Mesothelial cell of epicardium (in vitro differentiated cells): ENCODE measurements around the gene CSPG4. TPM values are rescaled to one million over a fixed set of nuclear protein-coding genes. Genes with fewer than 3 reads are reported as not detected.

Experiments
- DNase-seq, 2 experiments: peaks; one replicate each; pipeline ENCODE4 v3.0.0; 2021; ENCODE audit warnings: low spot score in 2 of 2; ENCODE audit not compliant: unreplicated experiment in 2 of 2
- H3K27ac Mint-ChIP-seq: 2 replicates; pipeline ENCODE4 v1.8.0; 2021; ENCODE audit warnings: mixed read lengths
- H3K27me3 Mint-ChIP-seq: 2 replicates; pipeline ENCODE4 v1.8.0; 2021; ENCODE audit warnings: low read depth, mixed read lengths
- H3K36me3 Mint-ChIP-seq: 2 replicates; pipeline ENCODE4 v1.8.0; 2021; ENCODE audit warnings: mixed read lengths
- H3K4me1 Mint-ChIP-seq: 2 replicates; pipeline ENCODE4 v1.8.0; 2021; ENCODE audit warnings: mixed read lengths
- H3K4me3 Mint-ChIP-seq: 2 replicates; pipeline ENCODE4 v1.8.0; 2021; ENCODE audit warnings: mild to moderate bottlenecking, moderate library complexity, mixed read lengths
- H3K9me3 Mint-ChIP-seq: 2 replicates; pipeline ENCODE4 v1.8.0; 2021; ENCODE audit warnings: mixed read lengths
- CTCF ChIP-seq: fragments of 200-600 bp; sonication (generic); IDR thresholded peaks from one replicate; pipeline ENCODE4 v1.5.0; 2021; ENCODE audit warnings: antibody characterized with exemption; ENCODE audit not compliant: unreplicated experiment
- total RNA-seq: library from RNA; stranded (reverse); gene quantifications from 3 replicates; pipeline ENCODE4 v1.2.1, GENCODE V29; 2021

The CSPG4 gene
- total RNA-seq, 1 donor from 2014 or later = 11.4 TPM

- peaks cover 22% of the 10 kb centered on the region for H3K4me1 Mint-ChIP-seq
- H3K27me3 Mint-ChIP-seq = no peaks in the 10 kb centered on the region
- no peak for DNase-seq
- TF ChIP-seq CTCF = no peak
- no peak overlapping the region for H3K27ac Mint-ChIP-seq
- H3K36me3 Mint-ChIP-seq = no peaks in the 10 kb centered on the region
- H3K4me3 Mint-ChIP-seq = no peak overlapping the region
- H3K9me3 Mint-ChIP-seq = no peaks in the 10 kb centered on the region
Observed at GRCh38 chr15:75675579-75676404, 36.9 kb downstream of the CSPG4 start.

GRCh38 chr15:75674366-75674765 lies 38.3 kb downstream of the CSPG4 start:
- H3K36me3 Mint-ChIP-seq = no peaks in the 10 kb centered on the region
- no peak for TF ChIP-seq CTCF
- H3K27me3 Mint-ChIP-seq = no peaks in the 10 kb centered on the region
- no peak overlapping the region for H3K4me3 Mint-ChIP-seq
- peaks cover 22% of the 10 kb centered on the region for H3K4me1 Mint-ChIP-seq
- H3K9me3 Mint-ChIP-seq = no peaks in the 10 kb centered on the region
- DNase-seq = no peak
- peak overlapping the region; percentile 50 for H3K27ac Mint-ChIP-seq

- Mint-ChIP-seq H3K27ac (peak overlapping the region; percentile 95), H3K36me3 (no peaks in the 10 kb centered on the region), H3K9me3 (no peaks in the 10 kb centered on the region), H3K4me3 (peak overlapping the region; percentile 20), H3K27me3 (no peaks in the 10 kb centered on the region), H3K4me1 (peaks cover 22% of the 10 kb centered on the region)
- no peak for TF ChIP-seq CTCF
- peak in 1 of 2 experiments; percentile 53 for DNase-seq
Observed at GRCh38 chr15:75673426-75674235, 39.0 kb downstream of the CSPG4 start.

DNA sequence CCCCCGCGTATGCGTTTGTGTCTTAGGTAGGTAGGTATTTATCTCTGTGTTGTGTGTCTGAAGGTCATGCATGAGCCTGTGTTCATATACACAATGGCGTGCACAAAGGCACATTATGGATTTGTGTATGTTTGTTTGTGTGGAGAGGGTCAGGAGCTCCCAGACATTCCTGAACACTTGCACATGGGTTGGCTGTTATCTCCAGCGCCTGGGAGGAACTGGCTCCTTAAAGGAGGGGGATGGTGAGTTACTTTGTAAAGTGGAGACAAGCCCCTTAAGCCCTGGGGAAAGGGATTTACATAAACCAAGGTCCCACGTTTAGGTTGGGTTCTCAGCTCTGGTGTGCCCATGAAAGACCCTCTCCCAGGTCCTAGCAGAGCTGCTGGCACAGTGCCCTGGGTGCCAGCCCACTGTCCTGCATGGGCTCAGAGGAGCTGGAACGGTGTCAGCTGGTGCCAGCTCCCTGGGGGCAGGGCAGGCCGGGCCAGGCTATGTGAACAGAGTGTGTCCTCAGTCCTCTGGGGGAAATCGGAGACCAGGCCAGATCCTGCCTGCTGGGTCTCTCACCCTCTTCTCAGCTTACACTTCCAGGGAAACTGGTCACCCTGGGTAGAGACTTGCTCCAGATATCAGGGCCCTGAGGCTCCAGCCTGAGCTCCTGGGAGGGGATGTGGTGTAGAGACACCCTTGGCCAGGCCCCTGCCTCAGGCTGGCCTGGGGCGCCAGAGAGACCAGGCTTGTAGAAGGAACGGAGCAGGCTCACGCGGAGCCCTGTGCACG lies 39.8 kb downstream of the CSPG4 start:
- Mint-ChIP-seq H3K4me3 (peak overlapping the region; percentile 20), H3K4me1 (peaks cover 22% of the 10 kb centered on the region), H3K27ac (peak overlapping the region; percentile 95), H3K36me3 (no peaks in the 10 kb centered on the region), H3K27me3 (no peaks in the 10 kb centered on the region), H3K9me3 (no peaks in the 10 kb centered on the region)
- DNase-seq = peak in 1 of 2 experiments; percentile 56
- TF ChIP-seq CTCF = no peak
